Kidney (tissue), 14 donors: ENCODE data around the gene ELMOD3. TPM values are rescaled to one million over a fixed set of nuclear protein-coding genes. Genes with fewer than 3 reads are reported as not detected.
A peak's percentile ranks its signal among the peaks of the same experiment; 100 is the strongest.

ENCODE experiments used
- DNase-seq, 5 donors: peaks; one replicate each; pipeline ENCODE4 v3.0.0-alpha.2; 2013 to 2020
- FAIRE-seq: peaks from 2 replicates; lab custom pipeline; 2012; peaks lifted over from hg19 to GRCh38; lab: Jason Lieb, UNC
- H3K27ac ChIP-seq, 2 donors: one replicate each; pipeline ENCODE4 v1.7.0; 2013; ENCODE audit warnings: low read depth in 2 of 2, low read length in 2 of 2, inconsistent platforms in 1 of 2
- H3K27me3 ChIP-seq: one replicate; pipeline ENCODE4 v1.7.1; 2013; ENCODE audit warnings: low read length, inconsistent platforms; ENCODE audit not compliant: control insufficient read depth, insufficient read depth
- H3K36me3 ChIP-seq, 3 donors: one replicate each; pipeline versions ENCODE4 v1.7.0 to v1.7.1; 2013; ENCODE audit warnings: low read length in 3 of 3, control low read depth in 1 of 3, inconsistent platforms in 1 of 3; ENCODE audit not compliant: insufficient read depth in 3 of 3, control insufficient read depth in 2 of 3
- H3K4me1 ChIP-seq, 3 donors: one replicate each; pipeline versions ENCODE4 v1.7.0 to v1.7.1; 2013; ENCODE audit warnings: low read length in 3 of 3, inconsistent platforms in 1 of 3, low read depth in 1 of 3; ENCODE audit not compliant: control insufficient read depth in 2 of 3, insufficient read depth in 2 of 3
- H3K4me3 ChIP-seq, 3 donors: one replicate each; pipeline versions ENCODE4 v1.7.0 to v1.8.1; 2013; ENCODE audit warnings: low read length in 3 of 3, control low read depth in 1 of 3, inconsistent platforms in 1 of 3
- H3K9ac ChIP-seq, 3 donors: one replicate each; pipeline versions ENCODE4 v1.7.0 to v1.7.1; 2013; ENCODE audit warnings: low read length in 3 of 3, control low read depth in 1 of 3, inconsistent platforms in 1 of 3
- H3K9me3 ChIP-seq, 3 donors: one replicate each; pipeline versions ENCODE4 v1.7.0 to v1.7.1; 2013; ENCODE audit warnings: low read length in 3 of 3, control low read depth in 1 of 3, inconsistent platforms in 1 of 3; ENCODE audit not compliant: control insufficient read depth in 2 of 3, insufficient read depth in 1 of 3
- CTCF ChIP-seq: IDR thresholded peaks from 3 replicates; pipeline ENCODE4 v1.5.1; 2012; ENCODE audit warnings: mild to moderate bottlenecking, moderate library complexity, borderline replicate concordance; ENCODE audit not compliant: insufficient read depth; ENCODE audit errors: extremely low read depth
- intact Hi-C: fragments of 100-400 bp; cut with DNase I; formaldehyde crosslinking; loops from one replicate; pipeline ENCODE4 v1.11.1; 2022
- polyA plus RNA-seq: library from polyadenylated mRNA; stranded (reverse); fragments of 350-450 nt; fragmentation: Illumina TruSeq; extraction: RNeasy Lipid Tissue Mini Kit (QIAGEN cat#74804); gene quantifications from one replicate; pipeline ENCODE4 v1.2.3, GENCODE V29; 2014; ENCODE audit warnings: low read depth, low replicate concordance; ENCODE audit not compliant: insufficient read depth
- total RNA-seq: library from RNA; stranded (reverse); fragmentation: NEBNext Ultra II Directional; extraction: Animal tissue kit (Norgen Biotek cat#: 25700); gene quantifications from one replicate; pipeline ENCODE4 v1.2.1, GENCODE V29; 2021
- donor health status: control.
- donor health status: control.
- donor health status: control.
- donor health status: control.
- donor health status: control.
- donor health status: DM: yes; HTN: yes; CAD: no.
- donor health status: Normal renal cell carcinoma (clear cell type).

Gene ELMOD3
- total and polyA plus RNA-seq, 2 donors from 2014 or later, result 15.3 to 17.0 TPM

- TF ChIP-seq CTCF, result no peak
- Histone ChIP-seq H3K4me3 (peak overlapping the region in 1 of 3 donors; percentile 4), H3K27me3 (no peaks in the 10 kb centered on the region), H3K4me1 (peaks cover 2 to 44% (median 44%) of the 10 kb centered on the region in 3 donors), H3K9me3 (no peaks in the 10 kb centered on the region), H3K9ac (peak overlapping the region in 1 of 3 donors; percentile 64), H3K36me3 (no peaks in the 10 kb centered on the region), H3K27ac (peak overlapping the region; percentile 88 to 90)
- intact Hi-C loops, result no loop called here
- FAIRE-seq (no peak), DNase-seq (peak in 2 of 5 donors; percentile 47 to 63)
Observed at GRCh38 chr2:85436836-85437487, 82.4 kb downstream of the ELMOD3 start.

GRCh38 chr2:85437488-85438200 is 83.1 kb downstream of the ELMOD3 start:
- FAIRE-seq, result no peak
- H3K36me3 ChIP-seq, result no peaks in the 10 kb centered on the region
- peak overlapping the region; percentile 25 to 54 (median 37) for H3K4me3 ChIP-seq
- H3K9me3 ChIP-seq, result no peaks in the 10 kb centered on the region
- H3K9ac ChIP-seq, result peak overlapping the region; percentile 28 to 66 (median 59)
- H3K4me1 ChIP-seq, result peaks cover 2 to 44% (median 44%) of the 10 kb centered on the region in 3 donors
- DNase-seq, result peak; percentile 80 to 97 (median 88)
- TF ChIP-seq CTCF, result no peak
- H3K27me3 ChIP-seq, result no peaks in the 10 kb centered on the region
- intact Hi-C loops, result no loop called here
- peak overlapping the region; percentile 88 to 90 for H3K27ac ChIP-seq

GRCh38 chr2:85438201-85439024 is 83.8 kb downstream of the ELMOD3 start:
- H3K27me3 ChIP-seq, result no peaks in the 10 kb centered on the region
- TF ChIP-seq CTCF, result no peak
- FAIRE-seq (no peak), DNase-seq (peak; percentile 67 to 87 (median 80))
- peak overlapping the region; percentile 25 to 54 (median 37) for H3K4me3 ChIP-seq
- peaks cover 2 to 42% (median 40%) of the 10 kb centered on the region in 3 donors for H3K4me1 ChIP-seq
- no peaks in the 10 kb centered on the region for H3K9me3 ChIP-seq
- intact Hi-C loops, result no loop called here
- H3K9ac ChIP-seq, result peak overlapping the region; percentile 57 to 66 (median 59)
- no peaks in the 10 kb centered on the region for H3K36me3 ChIP-seq
- H3K27ac ChIP-seq, result peak overlapping the region; percentile 88 to 90
